Sigmoid colon (tissue), 4 donors: Measurements from ENCODE around the gene POU2AF1.

Experiments used
- CTCF ChIP-seq, 4 experiments: fragments of 450-650 bp in 3 of 4; fragments of 200-600 bp in 1 of 4; IDR thresholded peaks; one replicate each; pipeline ENCODE4 v1.5.1; 2016 to 2019; ENCODE audit warnings: antibody characterized with exemption in 4 of 4, mild to moderate bottlenecking in 3 of 4, moderate library complexity in 2 of 4
- EP300 ChIP-seq, 4 donors: sonication (generic); formaldehyde crosslinking; IDR thresholded peaks; one replicate each; pipeline ENCODE4 v1.6.1; 2017; ENCODE audit warnings: antibody characterized with exemption in 4 of 4
- POLR2A ChIP-seq, 2 donors: fragments of 450-650 bp; IDR thresholded peaks; one replicate each; pipeline ENCODE4 v1.6.1; 2016; ENCODE audit warnings: antibody characterized with exemption in 2 of 2, mild to moderate bottlenecking in 2 of 2, moderate library complexity in 2 of 2
- POLR2AphosphoS5 ChIP-seq, 4 donors: sonication (generic); formaldehyde crosslinking; IDR thresholded peaks; one replicate each; pipeline ENCODE4 v1.6.1; 2017; ENCODE audit warnings: antibody characterized with exemption in 4 of 4

- no peak for TF ChIP-seq CTCF (IDR thresholded peaks at IDR 0.05)
- no peak for TF ChIP-seq POLR2A (IDR thresholded peaks at IDR 0.05)
- TF ChIP-seq POLR2AphosphoS5 (IDR thresholded peaks at IDR 0.05): no peak
- no peak for TF ChIP-seq EP300 (IDR thresholded peaks at IDR 0.05)
These were observed 26.0 kb downstream of the POU2AF1 start for GRCh38 chr11:111352935-111353710.
